ENCODE results near the gene CXCL14.

Gene CXCL14

GRCh38 chr5:135557076-135557838, 21.5 kb downstream of the CXCL14 start:
- Histone ChIP-seq H3K4me3 (ENCODE audit: extremely low read depth, insufficient read depth, low read length, poor library complexity, severe bottlenecking) (no peak overlapping the region), H3K27ac (ENCODE audit: low read depth, low read length, severe bottlenecking) (no peak overlapping the region), H3K4me1 (ENCODE audit: control insufficient read depth, insufficient read depth, low read length, poor library complexity, severe bottlenecking) (no peaks in the 10 kb centered on the region), H3K9me3 (ENCODE audit: control insufficient read depth, low read length) (no peaks in the 10 kb centered on the region), H3K36me3 (ENCODE audit: control insufficient read depth, insufficient read depth, low read length) (no peaks in the 10 kb centered on the region)
- 0 to 79% methylated on average over 1 to 8 of the region's 11 CpGs for WGBS, 2 experiments (ENCODE audit: insufficient coverage in 2 of 2)

GRCh38 chr5:135556620-135557019, 22.2 kb downstream of the CXCL14 start:
- H3K27ac ChIP-seq (ENCODE audit: low read depth, low read length, severe bottlenecking): no peak overlapping the region
- no peak overlapping the region for H3K4me3 ChIP-seq (ENCODE audit: extremely low read depth, insufficient read depth, low read length, poor library complexity, severe bottlenecking)
- H3K36me3 ChIP-seq (ENCODE audit: control insufficient read depth, insufficient read depth, low read length): no peaks in the 10 kb centered on the region
- H3K4me1 ChIP-seq (ENCODE audit: control insufficient read depth, insufficient read depth, low read length, poor library complexity, severe bottlenecking): no peaks in the 10 kb centered on the region
- WGBS, 2 experiments (ENCODE audit: insufficient coverage in 2 of 2): 89 to 95% methylated on average over 3 to 5 of the region's 7 CpGs
- no peaks in the 10 kb centered on the region for H3K9me3 ChIP-seq (ENCODE audit: control insufficient read depth, low read length)

DNA sequence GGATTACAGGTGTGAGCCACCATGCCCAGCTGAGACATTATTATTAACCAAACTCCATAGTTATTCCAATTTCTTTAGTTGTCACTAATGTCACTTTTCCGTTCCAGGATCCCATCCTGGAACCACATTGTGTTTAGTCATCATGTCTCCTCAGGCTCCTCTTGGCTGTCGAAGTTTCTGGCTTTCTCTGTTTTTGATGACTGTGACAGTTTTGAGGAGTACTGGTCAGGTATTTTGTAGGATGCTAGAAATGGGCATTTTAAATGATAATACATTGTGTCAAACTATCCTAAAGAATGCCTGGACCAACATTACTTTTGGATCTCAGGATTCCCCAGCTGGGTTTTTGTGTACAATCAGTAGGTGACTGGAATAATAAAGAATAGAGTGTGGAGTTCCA, 23.3 kb downstream of the CXCL14 start:
- no peak overlapping the region for H3K4me3 ChIP-seq (ENCODE audit: extremely low read depth, insufficient read depth, low read length, poor library complexity, severe bottlenecking)
- H3K4me1 ChIP-seq (ENCODE audit: control insufficient read depth, insufficient read depth, low read length, poor library complexity, severe bottlenecking): no peaks in the 10 kb centered on the region
- no peak overlapping the region for H3K27ac ChIP-seq (ENCODE audit: low read depth, low read length, severe bottlenecking)
- WGBS, 2 experiments (ENCODE audit: insufficient coverage in 2 of 2): 100% methylated on average over 1 of the region's 2 CpGs
- no peaks in the 10 kb centered on the region for H3K36me3 ChIP-seq (ENCODE audit: control insufficient read depth, insufficient read depth, low read length)
- no peaks in the 10 kb centered on the region for H3K9me3 ChIP-seq (ENCODE audit: control insufficient read depth, low read length)

DNA sequence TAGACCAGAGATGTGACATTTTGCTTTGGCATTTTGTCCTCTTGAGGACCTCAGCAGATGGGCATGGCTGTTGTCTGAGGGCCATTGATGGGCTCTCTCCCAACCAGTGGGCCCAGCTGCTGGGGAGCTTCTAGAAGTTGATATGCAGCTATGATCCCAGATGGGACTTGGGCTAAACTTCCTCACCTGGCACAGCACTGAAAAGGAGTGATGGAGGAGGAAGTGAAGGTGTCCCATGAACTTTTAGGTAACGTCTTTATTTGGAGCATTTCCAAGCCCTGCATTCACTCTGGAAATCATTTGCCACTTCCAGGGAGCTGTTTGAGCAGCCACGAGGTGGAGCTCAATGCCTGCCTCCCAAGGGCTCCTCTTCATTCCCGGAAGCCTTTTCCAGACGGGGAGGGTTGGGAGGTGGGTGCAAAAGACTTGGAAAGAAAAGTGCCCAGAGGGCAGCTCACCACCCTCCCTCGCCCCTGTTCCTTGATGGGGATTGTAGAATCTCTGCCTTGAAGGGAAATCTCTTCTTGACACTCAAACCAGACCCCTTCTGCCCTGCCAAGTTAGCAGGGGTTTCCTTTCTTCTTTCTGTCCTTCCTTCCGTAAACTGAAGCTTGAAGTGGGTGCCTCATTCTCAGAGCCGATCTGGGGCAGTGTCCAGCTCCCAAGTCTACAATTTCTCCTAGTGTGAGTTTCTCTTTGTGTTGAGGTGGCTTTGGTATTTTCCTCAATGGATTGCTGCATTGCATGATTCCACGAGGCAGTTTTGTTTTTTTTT, 24.9 kb downstream of the CXCL14 start:
- no peaks in the 10 kb centered on the region for H3K4me1 ChIP-seq (ENCODE audit: control insufficient read depth, insufficient read depth, low read length, poor library complexity, severe bottlenecking)
- no peaks in the 10 kb centered on the region for H3K36me3 ChIP-seq (ENCODE audit: control insufficient read depth, insufficient read depth, low read length)
- WGBS, 2 experiments (ENCODE audit: insufficient coverage in 2 of 2): 0% methylated on average over 1 of the region's 8 CpGs; no CpG with 5 or more reads in 1 of the 2 experiments
- no peak overlapping the region for H3K4me3 ChIP-seq (ENCODE audit: extremely low read depth, insufficient read depth, low read length, poor library complexity, severe bottlenecking)
- no peaks in the 10 kb centered on the region for H3K9me3 ChIP-seq (ENCODE audit: control insufficient read depth, low read length)
- no peak overlapping the region for H3K27ac ChIP-seq (ENCODE audit: low read depth, low read length, severe bottlenecking)

- Histone ChIP-seq H3K4me1 (ENCODE audit: control insufficient read depth, insufficient read depth, low read length, poor library complexity, severe bottlenecking) (no peaks in the 10 kb centered on the region), H3K9me3 (ENCODE audit: control insufficient read depth, low read length) (no peaks in the 10 kb centered on the region), H3K4me3 (ENCODE audit: extremely low read depth, insufficient read depth, low read length, poor library complexity, severe bottlenecking) (no peak overlapping the region), H3K27ac (ENCODE audit: low read depth, low read length, severe bottlenecking) (no peak overlapping the region), H3K36me3 (ENCODE audit: control insufficient read depth, insufficient read depth, low read length) (no peaks in the 10 kb centered on the region)
- 14 to 42% methylated on average over 7 to 12 of the region's 15 CpGs for WGBS, 2 experiments (ENCODE audit: insufficient coverage in 2 of 2)
Measured at GRCh38 chr5:135551593-135552447, 27.0 kb downstream of the CXCL14 start.

DNA sequence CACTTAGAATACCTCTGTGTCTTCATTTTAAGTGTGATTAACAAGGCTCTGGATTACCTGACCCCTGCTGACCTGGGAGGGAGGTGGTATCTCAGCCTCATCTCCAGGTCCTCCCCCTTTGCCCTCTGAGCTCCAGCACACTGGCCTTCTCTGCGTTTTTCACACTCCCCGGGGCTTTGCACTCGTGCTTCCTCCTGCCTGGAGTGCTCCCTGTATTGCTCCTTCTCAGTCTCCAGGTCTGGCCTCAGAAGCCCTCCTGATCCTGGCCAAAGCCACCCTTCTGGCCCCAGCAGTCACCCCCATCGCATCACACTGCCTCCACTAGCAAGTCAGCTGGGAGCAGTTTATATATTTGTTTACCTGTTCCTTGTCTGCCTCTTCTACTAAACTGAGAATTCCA, 29.4 kb downstream of the CXCL14 start:
- Histone ChIP-seq H3K9me3 (ENCODE audit: control insufficient read depth, low read length) (no peaks in the 10 kb centered on the region), H3K4me1 (ENCODE audit: control insufficient read depth, insufficient read depth, low read length, poor library complexity, severe bottlenecking) (peaks cover 3% of the 10 kb centered on the region), H3K36me3 (ENCODE audit: control insufficient read depth, insufficient read depth, low read length) (no peaks in the 10 kb centered on the region), H3K4me3 (ENCODE audit: extremely low read depth, insufficient read depth, low read length, poor library complexity, severe bottlenecking) (no peak overlapping the region), H3K27ac (ENCODE audit: low read depth, low read length, severe bottlenecking) (no peak overlapping the region)
- WGBS, 2 experiments (ENCODE audit: insufficient coverage in 2 of 2): 10 to 22% methylated on average over 3 to 4 of the region's 4 CpGs

- Histone ChIP-seq H3K4me3 (ENCODE audit: extremely low read depth, insufficient read depth, low read length, poor library complexity, severe bottlenecking) (no peak overlapping the region), H3K27ac (ENCODE audit: low read depth, low read length, severe bottlenecking) (no peak overlapping the region), H3K9me3 (ENCODE audit: control insufficient read depth, low read length) (no peaks in the 10 kb centered on the region), H3K36me3 (ENCODE audit: control insufficient read depth, insufficient read depth, low read length) (no peaks in the 10 kb centered on the region), H3K4me1 (ENCODE audit: control insufficient read depth, insufficient read depth, low read length, poor library complexity, severe bottlenecking) (peaks cover 8% of the 10 kb centered on the region)
- WGBS, 2 experiments (ENCODE audit: insufficient coverage in 2 of 2): 64 to 66% methylated on average over 4 to 5 of the region's 8 CpGs
Measured at GRCh38 chr5:135547590-135548254, 31.1 kb downstream of the CXCL14 start.

- H3K4me1 ChIP-seq (ENCODE audit: control insufficient read depth, insufficient read depth, low read length, poor library complexity, severe bottlenecking): peaks cover 8% of the 10 kb centered on the region
- no peaks in the 10 kb centered on the region for H3K9me3 ChIP-seq (ENCODE audit: control insufficient read depth, low read length)
- H3K4me3 ChIP-seq (ENCODE audit: extremely low read depth, insufficient read depth, low read length, poor library complexity, severe bottlenecking): no peak overlapping the region
- 52% methylated on average over 2 to 4 of the region's 4 CpGs for WGBS, 2 experiments (ENCODE audit: insufficient coverage in 2 of 2)
- no peaks in the 10 kb centered on the region for H3K36me3 ChIP-seq (ENCODE audit: control insufficient read depth, insufficient read depth, low read length)
- H3K27ac ChIP-seq (ENCODE audit: low read depth, low read length, severe bottlenecking): no peak overlapping the region
Measured at GRCh38 chr5:135546912-135547311, 31.9 kb downstream of the CXCL14 start.

DNA sequence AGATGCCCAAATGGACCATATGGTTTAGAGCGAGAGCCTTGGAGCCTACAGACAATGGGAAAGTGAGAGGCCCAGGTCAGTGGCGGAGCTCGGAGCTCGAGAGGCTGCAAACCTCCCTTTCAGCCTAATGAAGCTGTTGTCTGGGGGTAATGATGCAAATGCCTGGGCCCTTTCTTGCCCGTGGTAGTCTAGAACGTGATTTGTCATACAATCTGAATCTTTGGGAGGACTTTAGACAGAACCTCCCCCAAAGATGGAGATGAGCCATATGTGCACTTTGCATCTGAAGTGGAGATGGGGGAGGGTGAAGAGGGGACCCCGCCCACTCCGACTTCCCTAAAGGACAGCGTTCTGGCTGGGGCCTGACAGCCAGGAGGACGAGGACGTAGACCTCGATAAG, 32.7 kb downstream of the CXCL14 start:
- WGBS, 2 experiments (ENCODE audit: insufficient coverage in 2 of 2): 5 to 19% methylated on average over 4 to 5 of the region's 12 CpGs
- Histone ChIP-seq H3K36me3 (ENCODE audit: control insufficient read depth, insufficient read depth, low read length) (no peaks in the 10 kb centered on the region), H3K27ac (ENCODE audit: low read depth, low read length, severe bottlenecking) (no peak overlapping the region), H3K4me3 (ENCODE audit: extremely low read depth, insufficient read depth, low read length, poor library complexity, severe bottlenecking) (no peak overlapping the region), H3K4me1 (ENCODE audit: control insufficient read depth, insufficient read depth, low read length, poor library complexity, severe bottlenecking) (peaks cover 8% of the 10 kb centered on the region), H3K9me3 (ENCODE audit: control insufficient read depth, low read length) (no peaks in the 10 kb centered on the region)

DNA sequence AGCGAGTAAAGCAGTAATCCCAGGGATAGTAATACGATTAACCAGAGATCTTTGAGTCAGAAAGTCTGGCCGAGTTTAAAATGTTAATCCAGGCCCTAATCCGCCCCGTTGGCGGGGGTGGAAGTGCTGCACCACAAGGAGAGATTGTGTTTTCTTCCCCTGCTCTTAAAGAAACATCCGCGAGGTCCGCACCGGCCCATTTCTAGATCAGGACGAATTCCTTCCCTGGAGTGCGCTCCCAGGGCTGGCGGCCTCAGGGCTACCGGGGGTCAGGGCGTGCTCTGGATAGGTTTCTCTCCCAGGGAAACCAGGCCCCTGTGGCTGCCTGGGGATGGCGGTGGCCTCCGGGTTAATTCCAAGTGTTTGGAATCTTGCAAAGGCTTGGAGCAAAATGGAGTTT, 33.7 kb downstream of the CXCL14 start:
- no peak overlapping the region for H3K27ac ChIP-seq (ENCODE audit: low read depth, low read length, severe bottlenecking)

More for the DNA sequence above, 33.7 kb downstream of the CXCL14 start:
- no peaks in the 10 kb centered on the region for H3K9me3 ChIP-seq (ENCODE audit: control insufficient read depth, low read length)
- WGBS, 2 experiments (ENCODE audit: insufficient coverage in 2 of 2): 1 to 3% methylated on average over 12 to 14 of the region's 17 CpGs
- no peaks in the 10 kb centered on the region for H3K36me3 ChIP-seq (ENCODE audit: control insufficient read depth, insufficient read depth, low read length)
- peaks cover 8% of the 10 kb centered on the region for H3K4me1 ChIP-seq (ENCODE audit: control insufficient read depth, insufficient read depth, low read length, poor library complexity, severe bottlenecking)
- no peak overlapping the region for H3K4me3 ChIP-seq (ENCODE audit: extremely low read depth, insufficient read depth, low read length, poor library complexity, severe bottlenecking)

Measured in mesodermal cell (in vitro differentiated cells).